A549 (cell line): ENCODE results near the gene WDR49. TPM values are rescaled to one million over a fixed set of nuclear protein-coding genes. Genes with fewer than 3 reads are reported as not detected.

Experiments used
- ATAC-seq, 2 experiments: fragments of 200-7000 bp in 1 of 2; fragments of >200 bp in 1 of 2; cut with Nextera tagmentation in 1 of 2; cut with Tn5 transposase in 1 of 2; 3 replicates each; pipeline versions ENCODE4 v1.8.0 to v1.9.1; 2018 to 2020; ENCODE audit warnings: mild to moderate bottlenecking in 1 of 2, moderate library complexity in 1 of 2
- CTCF ChIA-PET: fragments of 300-600 bp; sonication (Branson Sonifier 250); formaldehyde crosslinking; extraction: SDS; loops from one replicate; lab custom pipeline; 2021; ENCODE audit warnings: antibody characterized with exemption, inconsistent platforms; lab: Yijun Ruan, JAX
- POLR2A ChIA-PET: fragments of 350-600 bp; formaldehyde crosslinking; extraction: SDS; loops from one replicate; lab custom pipeline; 2021; ENCODE audit warnings: antibody characterized with exemption, inconsistent platforms; lab: Yijun Ruan, JAX
- DNase-seq, 2 experiments: peaks; one replicate each; pipeline versions ENCODE4 v3.0.0 to v3.0.0-alpha.2; 2011 to 2016; ENCODE audit warnings: low read depth in 1 of 2, low spot score in 1 of 2
- FAIRE-seq: peaks from 2 replicates; lab custom pipeline; 2011; peaks lifted over from hg19 to GRCh38; lab: Jason Lieb, UNC
- H3K27ac ChIP-seq, 2 experiments: fragments of >200 bp; sonication (Bioruptor Twin); formaldehyde crosslinking; 3 replicates each; pipeline ENCODE4 v1.5.1; 2016 to 2017
- H3K4me1 ChIP-seq: fragments of >200 bp; sonication (Bioruptor Twin); formaldehyde crosslinking; 3 replicates; pipeline ENCODE4 v1.6.1; 2016
- H3K4me2 ChIP-seq: fragments of >200 bp; sonication (Bioruptor Twin); formaldehyde crosslinking; 3 replicates; pipeline ENCODE4 v1.6.1; 2016
- H3K4me3 ChIP-seq: fragments of >200 bp; sonication (Bioruptor Twin); formaldehyde crosslinking; 3 replicates; pipeline ENCODE4 v1.5.1; 2016
- H3K9me3 ChIP-seq: fragments of >200 bp; sonication (Bioruptor Twin); formaldehyde crosslinking; 3 replicates; pipeline ENCODE4 v1.6.1; 2016
- CBX2 ChIP-seq: fragments of 200-600 bp; sonication (generic); IDR thresholded peaks from 2 replicates; pipeline ENCODE4 v1.6.1; 2016; ENCODE audit warnings: low read depth, mild to moderate bottlenecking, borderline replicate concordance
- CEBPB ChIP-seq, 2 experiments: fragments of >200 bp in 1 of 2; sonication (Bioruptor Twin) in 1 of 2; formaldehyde crosslinking in 1 of 2; IDR thresholded peaks; 2 replicates each; pipeline ENCODE4 v1.6.1; 2012 to 2016
- EHF ChIP-seq: fragments of 250-450 bp; sonication (Bioruptor Pico); IDR thresholded peaks from 2 replicates; pipeline ENCODE4 v1.5.0; 2020; ENCODE audit warnings: mild to moderate bottlenecking
- EHMT2 ChIP-seq: fragments of 200-600 bp; sonication (generic); IDR thresholded peaks from 2 replicates; pipeline ENCODE4 v1.6.1; 2016; ENCODE audit warnings: antibody characterized with exemption, low read depth, mild to moderate bottlenecking, moderate library complexity
- ELK1 ChIP-seq: fragments of 150-350 bp; IDR thresholded peaks from 2 replicates; pipeline ENCODE4 v1.6.1; 2014; ENCODE audit warnings: low read depth, mild to moderate bottlenecking, low read length
- EP300 ChIP-seq, 2 experiments: fragments of >200 bp; sonication (Bioruptor Twin); formaldehyde crosslinking; IDR thresholded peaks; 2 replicates in 1 of 2; 3 replicates in 1 of 2; pipeline ENCODE4 v1.6.1; 2016 to 2017
- HDAC2 ChIP-seq: fragments of 200-600 bp; sonication (generic); IDR thresholded peaks from 2 replicates; pipeline ENCODE4 v1.6.1; 2016
- HOXB13 ChIP-seq: fragments of 250-450 bp; sonication (Bioruptor Pico); IDR thresholded peaks from 2 replicates; pipeline ENCODE4 v1.5.0; 2020; ENCODE audit warnings: low read depth, mild to moderate bottlenecking, moderate library complexity
- JUN ChIP-seq, 2 experiments: fragments of >200 bp; sonication (Bioruptor Twin); formaldehyde crosslinking; IDR thresholded peaks; 2 replicates in 1 of 2; 3 replicates in 1 of 2; pipeline ENCODE4 v1.6.1; 2016 to 2017
- JUNB ChIP-seq: fragments of >200 bp; sonication (Bioruptor Twin); formaldehyde crosslinking; IDR thresholded peaks from 2 replicates; pipeline ENCODE4 v1.6.1; 2016
- KDM5A ChIP-seq: fragments of 200-600 bp; sonication (generic); IDR thresholded peaks from 2 replicates; pipeline ENCODE4 v1.6.1; 2016; ENCODE audit warnings: antibody characterized with exemption, mild to moderate bottlenecking
- MAFK ChIP-seq: fragments of 450-650 bp; IDR thresholded peaks from 2 replicates; pipeline ENCODE4 v1.6.1; 2014; ENCODE audit not compliant: partially characterized antibody
- PBX3 ChIP-seq: IDR thresholded peaks from 2 replicates; pipeline ENCODE4 v1.6.1; 2012
- POLR2A ChIP-seq: IDR thresholded peaks from 2 replicates; pipeline ENCODE4 v1.6.1; 2012; ENCODE audit warnings: mild to moderate bottlenecking, low read length
- RAD21 ChIP-seq, 2 experiments: fragments of >200 bp in 1 of 2; sonication (Bioruptor Twin) in 1 of 2; formaldehyde crosslinking in 1 of 2; IDR thresholded peaks in 1 of 2; conservative IDR thresholded peaks in 1 of 2; 2 replicates in 1 of 2; 3 replicates in 1 of 2; pipeline ENCODE4 v1.6.1; 2012 to 2018; ENCODE audit warnings: inconsistent platforms in 1 of 2
- REST ChIP-seq: fragments of 200-600 bp; sonication (generic); IDR thresholded peaks from 2 replicates; pipeline ENCODE4 v1.6.1; 2016; ENCODE audit warnings: antibody characterized with exemption, mild to moderate bottlenecking, moderate library complexity
- SMC3 ChIP-seq: fragments of >200 bp; sonication (Bioruptor Twin); formaldehyde crosslinking; IDR thresholded peaks from 3 replicates; pipeline ENCODE4 v1.6.1; 2018; ENCODE audit warnings: inconsistent platforms
- SREBF2 ChIP-seq: fragments of 450-650 bp; IDR thresholded peaks from 2 replicates; pipeline ENCODE4 v1.6.1; 2014; ENCODE audit warnings: mild to moderate bottlenecking, moderate library complexity
- TFCP2L1 ChIP-seq: fragments of 250-450 bp; sonication (Bioruptor Pico); IDR thresholded peaks from 2 replicates; pipeline ENCODE4 v1.5.0; 2021; ENCODE audit warnings: mild to moderate bottlenecking
- ZC3H11A ChIP-seq: fragments of 450-650 bp; IDR thresholded peaks from 2 replicates; pipeline ENCODE4 v1.6.1; 2014; ENCODE audit warnings: antibody characterized with exemption, mild to moderate bottlenecking
- ZNF302 ChIP-seq: fragments of 250-450 bp; sonication (Bioruptor Pico); IDR thresholded peaks from 2 replicates; pipeline ENCODE4 v1.9.0; 2021; ENCODE audit warnings: inconsistent platforms, mild to moderate bottlenecking, moderate library complexity
- ZSCAN20 ChIP-seq: fragments of 250-450 bp; sonication (Bioruptor Pico); IDR thresholded peaks from 2 replicates; pipeline ENCODE4 v1.8.0; 2022; ENCODE audit warnings: mild to moderate bottlenecking, moderate library complexity
- WGBS: methylation state at CpG from one replicate; pipeline ENCODE4 v1.1.6; 2017; ENCODE audit errors: missing lambda C conversion rate; 5-methylcytosine and 5-hydroxymethylcytosine counted together
- polyA plus RNA-seq, 4 experiments: library from polyadenylated mRNA; depleted of rRNA in 3 of 4; stranded (reverse); fragments of >200 nt; fragmentation: RNase III in 1 of 4; extraction: RNeasy Plus Mini Kit Qiagen cat#74134 plus additional on column Dnase treatment in 1 of 4; gene quantifications; 2 replicates in 3 of 4; 3 replicates in 1 of 4; pipeline ENCODE4 v1.2.3, GENCODE V29; 2011 to 2017
- TF ChIP-seq, protein P1 (sequence below): fragments of >200 bp; sonication (Bioruptor Twin); formaldehyde crosslinking; IDR thresholded peaks from 3 replicates; pipeline ENCODE4 v1.5.1; 2016
- TF ChIP-seq, protein P2 (sequence below): fragments of 250-450 bp; sonication (Bioruptor Pico); IDR thresholded peaks from 2 replicates; pipeline ENCODE4 v1.5.0; 2020; ENCODE audit warnings: low read depth, mild to moderate bottlenecking, moderate library complexity

Gene WDR49
- polyA plus RNA-seq, 2 of the 4 experiments (the other 2 are of a cell fraction): not detected

DNA sequence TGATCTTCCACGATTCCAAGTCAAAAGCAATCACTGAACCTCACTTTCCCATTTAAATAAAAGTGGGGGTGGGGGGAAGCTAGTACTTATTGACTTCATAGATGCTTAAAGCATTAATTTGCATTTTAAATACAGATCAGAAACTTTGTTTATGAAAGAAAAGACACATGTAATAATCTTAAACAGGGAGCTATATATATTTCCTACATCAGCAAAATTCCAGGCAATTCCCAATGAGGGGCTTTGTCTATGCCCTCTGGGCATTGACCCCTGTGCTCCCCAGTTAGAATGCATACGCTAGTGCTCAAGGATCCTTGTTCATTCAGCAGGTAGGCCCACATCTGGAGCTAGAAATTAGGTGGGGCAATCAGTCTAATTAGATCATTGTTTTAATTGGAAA, 199.9 kb downstream of the WDR49 start:
- 28% methylated on average over 2 of the region's 2 CpGs for WGBS
- POLR2A ChIA-PET: no interaction called here
- CTCF ChIA-PET: interaction anchor here (0.7 kb wide), 1 partner anchor 466 kb away, joined by 3 read pairs; no protein-coding TSS in a partner anchor
- no peak for FAIRE-seq
- H3K4me3 ChIP-seq: no peak overlapping the region
- no peak for DNase-seq
- no peaks in the 10 kb centered on the region for H3K9me3 ChIP-seq
- H3K4me2 ChIP-seq: no peak overlapping the region
- TF ChIP-seq KDM5A: no peak
- TF ChIP-seq, protein P1, sequence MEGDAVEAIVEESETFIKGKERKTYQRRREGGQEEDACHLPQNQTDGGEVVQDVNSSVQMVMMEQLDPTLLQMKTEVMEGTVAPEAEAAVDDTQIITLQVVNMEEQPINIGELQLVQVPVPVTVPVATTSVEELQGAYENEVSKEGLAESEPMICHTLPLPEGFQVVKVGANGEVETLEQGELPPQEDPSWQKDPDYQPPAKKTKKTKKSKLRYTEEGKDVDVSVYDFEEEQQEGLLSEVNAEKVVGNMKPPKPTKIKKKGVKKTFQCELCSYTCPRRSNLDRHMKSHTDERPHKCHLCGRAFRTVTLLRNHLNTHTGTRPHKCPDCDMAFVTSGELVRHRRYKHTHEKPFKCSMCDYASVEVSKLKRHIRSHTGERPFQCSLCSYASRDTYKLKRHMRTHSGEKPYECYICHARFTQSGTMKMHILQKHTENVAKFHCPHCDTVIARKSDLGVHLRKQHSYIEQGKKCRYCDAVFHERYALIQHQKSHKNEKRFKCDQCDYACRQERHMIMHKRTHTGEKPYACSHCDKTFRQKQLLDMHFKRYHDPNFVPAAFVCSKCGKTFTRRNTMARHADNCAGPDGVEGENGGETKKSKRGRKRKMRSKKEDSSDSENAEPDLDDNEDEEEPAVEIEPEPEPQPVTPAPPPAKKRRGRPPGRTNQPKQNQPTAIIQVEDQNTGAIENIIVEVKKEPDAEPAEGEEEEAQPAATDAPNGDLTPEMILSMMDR: no peak
- no peak for TF ChIP-seq ZNF302 (CRISPR knock-in tag)
- TF ChIP-seq ZSCAN20 (CRISPR knock-in tag): no peak
- no peak for TF ChIP-seq EP300 (IDR thresholded peaks at IDR 0.05)
- no peak for TF ChIP-seq ELK1
- no peak for TF ChIP-seq EHF (CRISPR knock-in tag)
- TF ChIP-seq HOXB13 (CRISPR knock-in tag): no peak
- no peak for TF ChIP-seq SMC3
- TF ChIP-seq POLR2A: no peak
- no peak for TF ChIP-seq JUNB
- no peak for TF ChIP-seq ZC3H11A
- TF ChIP-seq JUN (IDR thresholded peaks at IDR 0.05): no peak
- no peak for TF ChIP-seq CEBPB (IDR thresholded peaks at IDR 0.05)
- TF ChIP-seq, all 56 proteins: peak for 0
- no peak for ATAC-seq
- no peaks in the 10 kb centered on the region for H3K4me1 ChIP-seq
- no peak overlapping the region for H3K27ac ChIP-seq

DNA sequence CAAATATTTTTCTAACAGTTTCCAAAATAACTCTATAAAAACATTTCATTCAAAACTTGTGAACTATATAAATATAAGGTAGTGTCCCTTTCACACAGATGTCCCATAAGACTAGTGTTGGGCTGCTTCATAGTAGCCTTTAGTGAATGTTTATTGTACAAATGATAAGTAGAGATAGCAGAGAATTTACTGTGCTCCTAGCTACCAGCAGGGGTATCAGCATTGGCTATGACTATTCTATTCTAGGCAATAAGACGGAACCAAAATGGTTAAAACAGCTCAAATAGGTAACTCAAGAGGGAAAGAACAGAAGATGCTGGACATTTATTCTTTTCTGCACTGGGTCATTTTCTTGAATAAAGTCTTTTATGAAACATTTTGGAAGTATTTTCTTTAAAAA, 202.5 kb downstream of the WDR49 start:
- POLR2A ChIA-PET: no interaction called here
- H3K4me3 ChIP-seq: no peak overlapping the region
- no peaks in the 10 kb centered on the region for H3K9me3 ChIP-seq
- 0% methylated on average over 1 of the region's 1 CpG for WGBS
- CTCF ChIA-PET: no interaction called here
- FAIRE-seq (no peak), ATAC-seq (no peak), DNase-seq (no peak)
- H3K27ac ChIP-seq: no peak overlapping the region
- no peak overlapping the region for H3K4me2 ChIP-seq
- no peaks in the 10 kb centered on the region for H3K4me1 ChIP-seq
- TF ChIP-seq, protein P2, sequence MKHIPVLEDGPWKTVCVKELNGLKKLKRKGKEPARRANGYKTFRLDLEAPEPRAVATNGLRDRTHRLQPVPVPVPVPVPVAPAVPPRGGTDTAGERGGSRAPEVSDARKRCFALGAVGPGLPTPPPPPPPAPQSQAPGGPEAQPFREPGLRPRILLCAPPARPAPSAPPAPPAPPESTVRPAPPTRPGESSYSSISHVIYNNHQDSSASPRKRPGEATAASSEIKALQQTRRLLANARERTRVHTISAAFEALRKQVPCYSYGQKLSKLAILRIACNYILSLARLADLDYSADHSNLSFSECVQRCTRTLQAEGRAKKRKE (CRISPR knock-in tag): no peak
- TF ChIP-seq SMC3 (no peak), EHMT2 (no peak), ZNF302 (CRISPR knock-in tag) (no peak), TFCP2L1 (CRISPR knock-in tag) (no peak), MAFK (no peak), CBX2 (no peak)

- CTCF ChIA-PET: no interaction called here
- 19% methylated on average over 2 of the region's 2 CpGs for WGBS
- FAIRE-seq: no peak
These were observed 203.1 kb downstream of the WDR49 start for GRCh38 chr3:167450675-167451074.

More at GRCh38 chr3:167450675-167451074, 203.1 kb downstream of the WDR49 start:
- POLR2A ChIA-PET: no interaction called here
- no peak for TF ChIP-seq REST
- no peak for TF ChIP-seq HDAC2
- TF ChIP-seq PBX3: no peak
- TF ChIP-seq ELK1: no peak
- no peak for TF ChIP-seq ZSCAN20 (CRISPR knock-in tag)
- no peak for TF ChIP-seq SREBF2
- no peak for TF ChIP-seq CEBPB (IDR thresholded peaks at IDR 0.05)
- TF ChIP-seq RAD21 (conservative IDR thresholded peaks at IDR 0.05 in 1 of 2, IDR thresholded peaks at IDR 0.05 in 1 of 2): no peak
- H3K4me2 ChIP-seq: no peak overlapping the region
- no peak overlapping the region for H3K27ac ChIP-seq
- H3K9me3 ChIP-seq: no peaks in the 10 kb centered on the region
- H3K4me1 ChIP-seq: no peaks in the 10 kb centered on the region
- no peak for ATAC-seq
- DNase-seq: no peak
- no peak overlapping the region for H3K4me3 ChIP-seq
